Thyroid gland (tissue), 4 donors: ENCODE results near the gene NMRAL1.

Experiments
- CTCF ChIP-seq, 6 experiments: fragments of 200-600 bp in 3 of 6; fragments of 450-650 bp in 3 of 6; sonication (generic) in 3 of 6; IDR thresholded peaks; one replicate each; pipeline ENCODE4 v1.5.1; 2016 to 2019; ENCODE audit warnings: antibody characterized with exemption in 6 of 6, mild to moderate bottlenecking in 2 of 6, inconsistent platforms in 1 of 6, moderate library complexity in 1 of 6
- POLR2A ChIP-seq, 2 donors: fragments of 450-650 bp; IDR thresholded peaks; one replicate each; pipeline ENCODE4 v1.6.1; 2017; ENCODE audit warnings: antibody characterized with exemption in 2 of 2, mild to moderate bottlenecking in 2 of 2, moderate library complexity in 1 of 2

- TF ChIP-seq CTCF (IDR thresholded peaks at IDR 0.05) (no peak), POLR2A (IDR thresholded peaks at IDR 0.05) (no peak)
These were observed 53.8 kb downstream of the NMRAL1 start for GRCh38 chr16:4420505-4421105.
